GM13976 (cell line): ENCODE data around the gene CERS6.

Experiments
- DNase-seq: peaks from one replicate; pipeline ENCODE4 v3.0.0; 2012; ENCODE audit warnings: low spot score
- CTCF ChIP-seq: IDR thresholded peaks from 2 replicates; pipeline ENCODE4 v1.5.1; 2012; ENCODE audit warnings: borderline replicate concordance, mild to moderate bottlenecking; ENCODE audit not compliant: insufficient read depth; ENCODE audit errors: extremely low read depth, missing control alignments, control extremely low read depth
- in situ Hi-C: fragments of 300-500 bp; cut with MboI; formaldehyde crosslinking; loops from one replicate; pipeline ENCODE4 v1.12.0; 2022; ENCODE audit warnings: low sequenced_read_pairs, mixed read lengths, inconsistent platforms; ENCODE audit not compliant: unreplicated experiment

CERS6 gene

GRCh38 chr2:168573128-168573903, 117.2 kb downstream of the CERS6 start:
- no peak for DNase-seq
- in situ Hi-C loops = no loop called here
- TF ChIP-seq CTCF = no peak

DNA sequence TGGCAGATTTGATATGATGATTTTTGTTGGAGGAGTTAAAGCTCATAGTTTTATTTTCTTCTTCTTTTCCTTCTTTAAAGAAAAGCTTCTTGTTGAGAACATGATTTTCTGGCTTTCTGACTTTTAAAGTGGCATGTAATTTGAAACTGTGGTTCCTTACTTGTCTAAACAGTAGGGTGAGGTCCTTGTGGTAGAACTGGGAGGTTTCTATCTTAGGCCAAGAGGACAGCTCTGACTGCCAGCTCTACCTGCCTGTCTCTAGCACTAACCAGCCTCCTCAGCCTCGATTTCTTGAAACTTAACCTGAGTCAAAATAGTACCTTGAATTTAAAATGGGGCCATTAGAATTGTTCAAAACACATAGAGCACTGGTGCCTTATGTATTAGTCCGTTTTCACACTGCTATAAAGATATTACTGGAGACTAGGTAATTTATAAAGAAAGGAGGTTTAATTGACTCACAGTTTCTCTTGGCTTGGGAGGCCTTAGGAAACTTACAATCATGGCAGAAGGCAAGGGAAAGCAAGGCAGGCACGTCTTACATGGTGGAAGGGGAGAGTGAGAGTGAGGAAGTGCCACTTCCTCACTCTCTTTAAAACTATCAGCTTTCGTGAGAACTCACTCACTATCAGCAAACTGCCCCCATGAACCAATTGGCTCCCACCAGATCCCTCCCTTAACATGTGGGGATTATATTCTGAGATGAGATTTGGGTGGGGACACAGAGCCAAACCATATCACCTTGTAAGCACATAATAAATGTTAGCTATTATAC, 119.0 kb downstream of the CERS6 start:
- DNase-seq = no peak
- no peak for TF ChIP-seq CTCF
- in situ Hi-C loops = no loop called here

DNA sequence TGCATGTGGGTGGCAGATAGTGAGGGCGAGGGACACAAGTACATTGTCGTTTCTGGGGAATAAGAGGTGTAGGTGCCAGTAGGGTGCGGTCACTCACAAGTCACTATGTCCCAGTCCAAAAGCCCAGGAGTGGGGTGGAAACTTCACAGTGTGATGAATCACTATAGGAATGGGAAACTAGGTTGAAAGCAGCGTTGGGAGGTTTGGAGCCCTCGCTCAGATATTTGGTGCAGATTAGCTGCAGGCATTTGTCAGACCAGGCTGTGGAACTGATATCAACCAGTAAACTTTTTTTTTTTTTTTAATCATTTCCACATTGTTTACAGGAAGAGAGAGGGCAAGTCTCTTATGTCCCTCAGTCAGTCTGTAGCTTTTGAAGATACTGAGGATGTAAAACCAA, 121.8 kb downstream of the CERS6 start:
- no peak for TF ChIP-seq CTCF
- in situ Hi-C loops = no loop called here
- no peak for DNase-seq

- peak; percentile 28 for DNase-seq
- in situ Hi-C loops = no loop called here
- TF ChIP-seq CTCF = no peak
These were observed 127.1 kb downstream of the CERS6 start for GRCh38 chr2:168583064-168583709.

DNA sequence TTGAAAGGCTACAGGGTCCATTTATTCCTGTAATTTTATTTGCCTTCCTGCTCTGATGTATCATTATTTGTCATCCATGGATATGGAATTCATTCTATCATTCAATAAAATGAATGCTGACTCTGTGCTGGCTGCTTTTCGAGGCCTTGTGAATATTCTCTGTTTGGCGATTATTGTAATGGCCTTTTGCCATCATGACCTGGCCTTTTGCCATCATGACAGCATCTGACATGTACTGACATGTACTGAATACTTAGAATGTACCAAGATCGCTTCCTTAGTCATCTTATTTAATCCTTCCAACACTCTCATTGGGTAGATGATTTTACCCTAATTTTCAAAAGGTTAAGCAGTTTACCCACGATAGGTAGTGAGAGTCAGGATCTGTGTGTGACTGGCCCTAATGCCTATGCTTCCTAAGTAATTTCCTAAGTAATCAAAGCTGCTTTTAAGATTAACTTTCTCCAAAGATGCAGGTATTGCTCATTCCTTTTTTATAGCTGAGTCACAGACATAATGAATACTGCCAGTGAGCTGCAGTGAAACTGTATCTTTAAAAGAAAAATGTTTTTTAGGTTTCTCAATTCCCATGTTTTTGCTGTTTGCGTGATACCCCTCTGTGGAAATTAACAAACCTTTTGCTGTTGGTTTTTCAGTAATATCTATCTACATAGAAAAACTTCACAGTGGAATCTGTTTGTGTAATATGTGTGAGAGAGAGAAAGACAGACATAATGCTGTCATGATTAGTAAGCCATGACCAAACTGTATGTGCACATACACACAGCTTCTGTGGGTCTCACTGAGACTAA, 127.8 kb downstream of the CERS6 start:
- no peak for TF ChIP-seq CTCF
- in situ Hi-C loops = no loop called here
- no peak for DNase-seq

- in situ Hi-C loops = no loop called here
- no peak for TF ChIP-seq CTCF
- no peak for DNase-seq
These were observed 128.8 kb downstream of the CERS6 start for GRCh38 chr2:168584911-168585310.
